Panc1 (cell line): ENCODE measurements around the gene NCOA3.
A peak's percentile ranks its signal among the peaks of the same experiment; 100 is the strongest.

Experiments
- CTCF ChIP-seq: fragments of 450-650 bp; IDR thresholded peaks from 2 replicates; pipeline ENCODE4 v1.5.1; 2017; ENCODE audit warnings: mild to moderate bottlenecking
- POLR2AphosphoS5 ChIP-seq: IDR thresholded peaks from 2 replicates; pipeline ENCODE4 v1.6.1; 2012; ENCODE audit warnings: mild to moderate bottlenecking, low read depth, low read length, moderate library complexity
- SIN3A ChIP-seq: IDR thresholded peaks from 2 replicates; pipeline ENCODE4 v1.6.1; 2012; ENCODE audit warnings: low read depth, mild to moderate bottlenecking, low read length, moderate library complexity, borderline replicate concordance; ENCODE audit not compliant: insufficient read depth
- TCF7L2 ChIP-seq: IDR thresholded peaks from 2 replicates; pipeline ENCODE4 v1.6.1; 2011; ENCODE audit warnings: mild to moderate bottlenecking, low read depth, low read length, inconsistent platforms

GRCh38 chr20:47663354-47664067 is 161.8 kb downstream of the NCOA3 start:
- TF ChIP-seq CTCF (peak; percentile 98), TCF7L2 (no peak), POLR2AphosphoS5 (no peak), SIN3A (no peak)
